NCI-H748 treated with DMSO at 0.1 percent for 48 hours (cell line): Measurements from ENCODE around the gene HSPB9.

ENCODE experiments used
- DNase-seq: peaks from one replicate; lab custom pipeline; 2025; lab: John Stamatoyannopoulos, UW

Gene HSPB9

GRCh38 chr17:42122371-42123303 is at the start of gene HSPB9:
Gene HSPB9 (plus strand): TSS chr17:42122804. CDS start chr17:42122851, 47 bp downstream.
- peak; percentile 45 for DNase-seq

GRCh38 chr17:42075789-42076188 is 46.8 kb upstream of the HSPB9 start:
- no peak for DNase-seq

GRCh38 chr17:42076797-42077559 is 45.6 kb upstream of the HSPB9 start:
- DNase-seq, result no peak

- no peak for DNase-seq
Measured at GRCh38 chr17:42077755-42078154, 44.8 kb upstream of the HSPB9 start.

GRCh38 chr17:42078396-42079043 is 44.1 kb upstream of the HSPB9 start:
- DNase-seq, result no peak

GRCh38 chr17:42079541-42079940 is 43.1 kb upstream of the HSPB9 start:
- no peak for DNase-seq

- DNase-seq, result no peak
Measured at GRCh38 chr17:42081516-42082129, 41.0 kb upstream of the HSPB9 start.

GRCh38 chr17:42087042-42087701 is 35.4 kb upstream of the HSPB9 start:
- no peak for DNase-seq

GRCh38 chr17:42087736-42088705 is 34.6 kb upstream of the HSPB9 start:
- no peak for DNase-seq

GRCh38 chr17:42088736-42089135 is 33.9 kb upstream of the HSPB9 start:
- no peak for DNase-seq

- no peak for DNase-seq
Measured at GRCh38 chr17:42090964-42091790, 31.4 kb upstream of the HSPB9 start.

- DNase-seq, result no peak
Measured at GRCh38 chr17:42092939-42093338, 29.7 kb upstream of the HSPB9 start.

GRCh38 chr17:42094375-42095069 is 28.1 kb upstream of the HSPB9 start:
- no peak for DNase-seq

- no peak for DNase-seq
Measured at GRCh38 chr17:42096360-42097111, 26.1 kb upstream of the HSPB9 start.

GRCh38 chr17:42097691-42098631 is 24.6 kb upstream of the HSPB9 start, which contains the start of gene ZNF385C:
Gene ZNF385C (minus strand): TSS chr17:42098473. CDS start chr17:42063056, 35,417 bp downstream.
- no peak for DNase-seq

- DNase-seq, result no peak
Measured at GRCh38 chr17:42098730-42099399, 23.7 kb upstream of the HSPB9 start.
